NCI-H128 (cell line): ENCODE data around the gene DTWD1.
A peak's percentile ranks its signal among the peaks of the same experiment; 100 is the strongest.
"Not testable (repeated sequence)": the region's sequence is repeated elsewhere in the genome, so short reads cannot be mapped to it uniquely, and the experiment has no call there.

Source experiments
- DNase-seq: peaks from one replicate; lab custom pipeline; 2025; ENCODE audit not compliant: unreplicated experiment; lab: John Stamatoyannopoulos, UW

Gene DTWD1

DNA sequence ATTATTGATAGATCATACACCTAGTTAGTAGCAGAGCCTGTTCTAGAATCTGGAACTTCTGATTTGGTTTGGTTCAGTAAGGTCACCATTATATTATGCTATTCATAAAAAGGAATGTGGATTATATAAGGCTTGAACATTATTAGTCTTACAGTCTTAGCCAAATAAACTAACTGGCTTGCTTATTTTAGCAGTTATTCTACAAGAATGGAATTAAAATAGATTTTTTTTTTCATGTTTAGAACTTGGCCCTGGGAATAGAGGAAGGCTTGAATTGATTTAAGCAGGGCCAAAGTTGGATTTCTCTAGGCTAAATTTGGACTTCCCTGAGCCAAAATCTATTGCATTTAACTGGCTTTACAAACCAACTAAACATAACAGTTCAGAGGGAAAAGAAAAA lies 24.4 kb downstream of the DTWD1 start:
- no peak for DNase-seq

DNA sequence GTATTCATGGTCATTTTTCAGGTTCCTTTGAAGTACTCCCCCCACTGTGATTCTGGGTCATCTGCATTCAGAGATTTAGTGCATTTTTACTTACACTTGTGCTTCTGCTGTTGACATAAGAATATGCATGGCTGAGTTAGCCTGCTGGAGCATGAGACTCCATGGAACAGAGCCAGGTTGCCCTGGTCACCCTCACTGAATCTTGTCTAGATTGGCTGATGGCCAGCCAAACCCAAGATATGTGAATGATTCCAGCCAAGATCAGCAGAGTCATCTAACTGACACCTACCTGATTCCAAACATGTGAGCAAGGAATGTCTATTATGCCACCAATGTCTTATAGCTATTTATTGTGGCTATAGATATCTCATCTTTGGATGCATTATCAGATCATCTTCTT lies 25.1 kb downstream of the DTWD1 start:
- DNase-seq: peak; percentile 44

DNA sequence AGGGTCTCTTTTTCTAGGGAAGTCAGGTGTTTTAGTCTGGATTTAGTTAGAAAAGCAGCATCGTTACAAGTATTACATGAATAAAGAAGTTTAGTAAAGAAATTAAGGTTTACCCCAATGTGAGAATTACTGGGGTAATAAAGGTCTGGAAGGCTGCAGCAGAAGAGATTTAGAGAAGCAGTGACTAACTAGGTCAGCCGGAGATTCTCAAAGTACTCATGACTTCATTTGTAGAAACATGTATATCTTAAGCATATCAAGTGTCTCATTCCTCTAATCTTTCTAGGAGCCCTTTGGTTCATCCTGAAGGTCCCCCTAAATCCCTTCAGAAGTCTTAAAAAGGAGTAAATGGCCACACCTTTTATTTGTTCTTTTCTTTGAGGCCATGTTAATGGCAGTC lies 26.0 kb downstream of the DTWD1 start:
- no peak for DNase-seq

DNA sequence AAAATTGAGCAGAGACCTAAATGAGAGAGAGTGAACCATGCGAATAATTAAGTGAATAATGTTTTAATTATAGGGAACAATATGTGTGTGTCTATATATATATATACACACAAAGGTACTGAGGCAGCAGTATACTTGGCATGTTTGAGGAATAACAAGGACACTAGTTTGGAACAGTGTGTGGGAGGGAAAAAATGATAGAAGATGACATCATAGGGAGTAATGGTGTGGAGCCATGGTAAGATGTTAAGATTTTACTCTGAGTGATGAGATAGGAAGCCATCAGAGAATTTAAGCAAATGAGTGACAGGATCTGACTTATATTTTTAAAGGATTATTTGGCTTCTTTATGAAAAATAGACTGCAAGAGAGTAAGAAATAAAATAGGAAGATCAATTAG lies 29.1 kb downstream of the DTWD1 start:
- no peak for DNase-seq

DNA sequence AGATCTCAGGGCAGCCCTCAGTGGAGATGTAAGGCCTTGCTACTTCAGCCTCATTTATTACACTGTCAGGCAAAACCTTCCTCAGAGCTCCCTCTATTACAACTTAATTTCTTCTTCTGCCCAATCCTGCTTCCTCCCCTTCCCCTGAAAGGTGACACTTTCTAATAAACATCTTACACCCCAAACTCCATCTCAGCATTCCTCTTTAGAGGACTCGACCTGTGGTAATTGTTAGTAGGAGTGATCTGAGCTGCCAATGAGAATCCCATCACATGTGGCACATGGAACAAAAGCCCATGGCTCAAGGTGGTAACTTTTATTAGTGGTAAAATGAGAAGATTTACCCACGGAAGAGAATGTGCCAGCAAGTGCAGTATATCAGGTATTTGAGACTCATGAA lies 29.8 kb downstream of the DTWD1 start:
- no peak for DNase-seq

DNA sequence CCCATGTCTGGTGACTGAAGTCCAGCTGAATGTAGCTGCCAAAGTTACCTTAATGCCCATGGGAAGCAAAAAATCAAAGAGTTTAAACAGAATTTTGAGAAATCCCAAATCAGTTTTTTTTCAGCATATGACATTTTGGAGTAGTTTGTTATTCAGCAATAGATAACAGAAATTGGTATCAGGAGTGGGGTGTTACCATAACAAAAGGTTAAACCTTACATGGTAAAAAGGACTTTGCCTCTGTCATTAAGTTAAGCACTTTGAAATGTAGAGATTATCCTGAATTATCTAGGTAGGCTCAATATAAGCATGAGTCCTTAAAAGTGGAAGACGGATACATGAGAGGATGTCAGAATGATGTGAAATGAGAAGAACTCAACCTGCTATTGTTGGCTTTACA lies 32.1 kb downstream of the DTWD1 start:
- DNase-seq: no peak

DNA sequence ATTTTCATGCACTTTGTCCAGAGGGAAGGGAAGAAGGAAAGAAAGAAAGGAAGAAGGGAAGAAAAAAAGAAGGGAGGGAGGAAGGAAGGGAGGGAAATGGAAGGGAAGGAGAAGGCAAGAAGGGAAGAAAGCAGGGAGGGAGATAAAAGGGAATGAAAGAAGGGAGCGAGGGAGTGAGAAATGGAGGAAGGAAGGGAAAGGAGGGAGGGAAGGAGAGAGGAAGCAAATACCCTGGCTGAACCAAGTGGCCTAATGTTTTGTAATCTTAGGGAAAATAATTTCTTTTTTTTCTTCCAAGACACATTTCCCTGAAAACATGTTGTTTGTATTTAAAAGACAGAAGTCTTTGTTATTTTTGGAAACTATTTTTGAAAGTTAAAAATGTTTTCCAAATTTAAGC lies 35.9 kb downstream of the DTWD1 start:
- DNase-seq: no peak

DNA sequence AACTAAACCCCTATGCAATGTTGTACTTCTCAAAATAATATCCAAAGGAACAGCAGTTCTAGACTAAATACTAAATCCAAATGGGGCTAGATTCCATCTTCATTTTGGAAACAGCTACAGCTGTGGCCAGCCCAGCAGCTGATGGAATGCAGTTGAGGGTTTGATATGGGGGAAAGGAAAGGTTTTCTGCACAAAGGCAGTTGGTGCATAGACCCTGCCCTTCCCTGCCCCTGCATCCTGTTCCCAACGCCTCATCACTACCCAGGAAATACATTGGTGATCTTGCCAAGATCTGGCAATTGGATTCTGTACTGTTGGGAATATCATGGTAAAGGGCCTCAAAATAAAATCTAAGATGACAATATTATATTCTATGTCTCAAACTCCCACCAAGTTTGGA lies 43.9 kb downstream of the DTWD1 start:
- no peak for DNase-seq

DNA sequence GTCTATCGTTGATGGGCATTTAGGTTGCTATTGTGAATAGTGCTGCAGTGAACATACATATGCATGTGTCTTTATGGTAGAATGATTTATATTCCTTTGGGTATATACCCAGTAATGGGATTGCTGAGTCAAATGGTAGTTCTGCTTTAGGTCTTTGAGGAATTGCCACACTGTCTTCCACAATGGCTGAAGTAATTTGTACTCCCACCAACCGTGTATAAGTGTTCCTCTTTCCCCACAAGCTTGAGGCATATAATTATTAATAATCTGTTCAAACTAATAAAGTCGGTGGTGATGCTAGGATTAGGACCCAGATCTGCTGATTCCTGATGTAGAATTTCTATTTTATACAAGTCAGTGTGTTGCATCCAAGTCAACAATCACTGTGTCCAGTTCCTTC lies 45.6 kb downstream of the DTWD1 start:
- DNase-seq: not testable (repeated sequence)

DNA sequence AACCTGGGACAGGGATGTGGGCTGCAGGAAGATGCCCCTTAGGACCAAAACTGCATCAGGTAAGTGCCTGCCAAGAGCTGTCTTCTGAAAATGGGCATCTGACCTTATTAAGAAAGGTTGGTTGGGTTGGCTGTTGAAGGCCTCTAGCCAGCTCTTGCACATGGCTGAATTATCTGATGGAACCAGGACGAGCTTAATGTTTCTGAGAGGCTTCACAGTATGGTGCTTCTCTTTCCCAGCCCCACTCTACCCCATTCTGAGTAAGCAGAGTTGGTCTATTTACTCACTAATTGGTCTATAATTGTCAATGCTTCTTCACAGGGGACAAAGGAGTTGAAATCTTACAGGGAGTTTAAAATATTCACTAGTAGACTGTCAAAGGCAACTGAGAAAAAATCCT lies 48.4 kb downstream of the DTWD1 start:
- DNase-seq: no peak

DNA sequence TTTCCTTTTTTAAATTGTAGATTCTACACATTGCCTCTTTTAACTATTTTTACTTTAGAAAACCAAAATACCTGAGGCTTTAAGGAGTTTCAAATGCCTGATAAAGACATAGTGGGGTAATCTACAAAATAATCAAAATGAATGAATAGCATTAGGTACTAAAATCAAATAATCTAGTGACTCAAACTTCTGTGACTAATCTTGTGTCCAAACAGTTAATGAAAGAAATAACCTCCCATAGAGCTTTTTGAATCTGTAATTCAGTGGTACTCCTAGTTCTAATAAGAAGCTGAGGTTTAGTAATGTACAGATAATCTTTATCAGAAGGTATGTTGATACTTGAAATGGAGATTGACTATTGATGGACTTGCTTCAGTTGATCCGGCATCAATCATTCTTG lies 53.0 kb downstream of the DTWD1 start:
- DNase-seq: no peak

DNA sequence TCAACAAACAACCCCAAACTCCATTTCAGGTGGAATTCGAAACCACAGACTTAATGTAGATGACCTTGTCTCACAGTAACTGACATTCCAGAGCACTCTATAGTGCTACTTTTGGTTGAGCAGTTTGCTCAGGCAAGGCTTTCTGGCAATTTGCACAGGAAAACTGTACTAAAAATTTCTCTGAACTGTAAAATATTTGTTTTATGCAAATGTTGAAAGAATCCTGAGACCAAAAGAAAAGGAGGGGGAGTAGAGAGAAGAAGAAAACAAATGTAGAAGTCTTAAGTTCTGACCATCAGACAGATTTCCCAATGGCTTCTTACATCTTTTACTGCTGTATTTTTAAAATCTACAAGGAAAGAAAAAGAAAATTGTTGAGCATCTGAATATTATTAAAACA lies 53.5 kb downstream of the DTWD1 start:
- DNase-seq: no peak

DNA sequence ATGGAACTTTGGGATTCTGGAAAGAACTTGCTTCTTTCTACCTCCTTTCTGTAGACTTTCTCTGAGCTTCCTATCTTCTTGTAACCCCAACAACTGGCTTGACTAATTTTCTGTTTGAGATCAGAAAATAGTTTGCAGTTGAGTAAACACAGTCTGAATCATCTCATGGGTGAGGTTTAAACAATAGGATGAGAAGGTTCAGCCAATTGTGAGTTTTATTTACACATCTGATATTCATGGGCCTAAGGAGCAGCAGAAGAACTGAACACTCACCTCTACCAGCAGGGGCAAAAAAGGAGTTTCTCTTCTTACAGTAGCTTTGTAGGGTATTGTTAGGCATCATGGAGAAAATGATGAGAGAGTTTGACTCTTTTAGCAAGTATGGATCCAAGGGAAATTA lies 54.2 kb downstream of the DTWD1 start:
- no peak for DNase-seq

DNA sequence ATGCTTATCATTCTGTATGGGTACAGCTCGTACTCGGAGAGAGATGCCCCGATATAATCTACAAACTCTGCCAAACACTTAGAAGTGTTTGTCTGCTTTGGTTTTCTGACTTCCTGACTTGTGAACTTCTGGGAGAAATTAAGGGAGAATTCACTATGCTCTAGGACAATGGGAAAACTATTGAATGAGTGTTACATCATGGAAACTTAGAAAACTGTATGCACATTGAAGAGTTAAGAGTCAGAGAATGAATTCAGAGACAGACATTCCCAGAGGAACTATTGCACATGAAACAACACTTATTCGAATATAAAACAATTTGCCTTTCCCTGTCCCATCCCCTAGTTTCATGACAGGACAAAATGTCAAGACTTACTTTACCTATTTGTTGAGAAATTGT lies 57.8 kb downstream of the DTWD1 start:
- no peak for DNase-seq

DNA sequence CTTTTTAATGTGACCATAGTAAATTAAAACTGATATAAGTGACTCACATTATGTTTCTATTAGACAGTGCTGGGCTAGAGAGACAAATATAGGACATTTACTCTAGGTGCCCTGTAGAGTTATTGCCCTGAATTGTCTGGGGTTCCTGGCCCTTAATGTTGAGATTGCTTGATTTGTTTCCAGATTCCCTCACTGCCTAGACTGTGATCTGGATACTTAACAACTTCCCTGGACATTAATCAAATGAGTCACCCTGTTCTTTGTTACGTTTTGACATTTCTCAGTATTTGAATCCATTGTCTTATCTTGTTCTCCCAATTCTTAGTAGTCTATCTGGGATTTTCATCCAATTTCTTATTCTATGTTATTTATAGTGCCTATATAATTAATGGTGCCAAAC lies 65.8 kb downstream of the DTWD1 start:
- DNase-seq: no peak

DNA sequence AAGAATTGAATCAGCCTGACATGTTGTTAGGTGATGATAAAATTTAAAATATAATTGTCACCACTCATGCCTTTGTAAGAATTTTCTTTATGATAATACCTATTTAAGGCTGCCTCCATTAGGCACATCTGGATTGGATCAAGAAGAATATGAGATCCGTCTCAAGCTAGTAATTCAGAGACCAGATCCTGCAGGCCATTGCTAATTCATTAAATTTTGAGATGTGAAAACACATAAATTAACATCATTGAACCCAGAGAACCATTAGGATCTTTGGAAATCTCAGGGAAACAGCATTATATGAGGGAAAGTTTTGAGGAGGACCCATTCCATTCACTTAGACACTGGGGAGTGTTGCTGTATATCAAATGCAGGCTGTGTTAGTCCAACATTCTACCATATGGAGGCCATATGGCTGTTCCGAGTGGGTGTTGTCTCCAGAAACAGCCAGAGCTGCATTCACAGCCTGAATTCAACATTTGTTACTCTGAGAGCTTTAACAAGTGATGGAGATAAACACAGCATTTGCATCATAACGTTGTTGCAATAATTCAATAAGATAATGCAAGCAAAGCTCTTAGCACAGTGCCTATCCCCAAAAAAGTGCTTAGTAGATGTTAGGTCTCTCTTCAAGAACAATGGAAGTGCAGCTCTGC lies 67.4 kb downstream of the DTWD1 start:
- DNase-seq: no peak

DNA sequence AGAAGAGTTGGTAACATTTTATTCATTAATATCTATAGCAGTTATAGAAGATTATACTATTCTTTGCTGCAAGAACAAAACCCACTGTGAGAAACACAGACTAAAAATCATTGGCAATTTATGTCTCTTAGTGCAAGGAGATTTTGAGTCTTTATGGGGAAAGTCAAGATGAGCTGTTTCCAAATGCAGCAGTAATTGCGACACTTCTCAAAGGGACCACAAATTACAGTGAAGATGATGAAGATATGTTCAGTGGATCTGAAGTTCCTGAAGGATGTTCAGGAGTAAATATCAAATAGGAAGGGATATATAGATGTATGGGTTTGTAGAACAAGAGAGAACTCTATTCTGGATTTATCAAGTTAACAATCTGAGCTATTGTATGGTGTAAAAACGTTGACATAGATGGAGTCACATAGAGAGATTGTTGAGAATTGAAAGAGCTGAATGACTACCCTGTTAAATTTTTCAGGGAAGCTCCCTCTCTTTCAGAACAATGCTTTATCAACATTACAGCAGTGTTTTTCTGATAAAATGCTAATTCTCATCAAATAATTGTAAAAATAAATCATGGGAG lies 71.8 kb downstream of the DTWD1 start:
- no peak for DNase-seq

DNA sequence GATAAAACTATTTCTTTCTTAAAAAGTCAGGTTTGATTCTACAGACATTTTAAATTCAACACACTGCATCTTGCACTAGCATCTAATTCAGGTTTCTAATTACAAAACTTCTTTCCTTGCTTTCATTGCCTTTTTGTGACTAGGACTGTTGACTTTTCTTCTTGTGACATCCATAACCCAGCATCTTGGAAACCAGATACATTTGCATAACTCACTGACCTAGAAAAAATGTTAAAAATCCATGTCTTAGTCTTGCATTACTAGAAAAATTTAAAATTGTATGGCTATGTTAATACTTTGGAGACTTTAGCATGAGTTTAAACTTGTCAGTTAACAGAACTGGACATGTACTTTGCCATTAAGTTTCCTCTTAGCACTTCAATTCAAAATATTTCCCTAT lies 72.7 kb downstream of the DTWD1 start:
- DNase-seq: no peak

DNA sequence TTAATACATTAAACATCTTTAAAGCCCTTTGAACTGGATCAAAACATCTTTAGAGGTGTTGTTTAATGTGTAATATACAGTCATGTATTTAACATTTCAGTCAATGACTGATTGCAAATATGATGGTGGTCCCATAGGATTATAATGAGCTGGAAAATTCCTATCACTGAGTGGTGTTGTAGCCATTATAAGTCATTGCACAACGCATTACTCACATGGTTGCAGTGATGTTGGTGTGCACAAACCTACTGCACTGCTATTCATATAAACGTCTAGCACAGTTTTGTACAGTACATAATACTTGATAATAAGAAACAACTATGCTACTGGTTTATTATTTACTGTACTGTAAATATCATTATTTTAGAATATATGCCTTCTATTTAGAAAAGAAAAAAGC lies 75.6 kb downstream of the DTWD1 start:
- no peak for DNase-seq

DNA sequence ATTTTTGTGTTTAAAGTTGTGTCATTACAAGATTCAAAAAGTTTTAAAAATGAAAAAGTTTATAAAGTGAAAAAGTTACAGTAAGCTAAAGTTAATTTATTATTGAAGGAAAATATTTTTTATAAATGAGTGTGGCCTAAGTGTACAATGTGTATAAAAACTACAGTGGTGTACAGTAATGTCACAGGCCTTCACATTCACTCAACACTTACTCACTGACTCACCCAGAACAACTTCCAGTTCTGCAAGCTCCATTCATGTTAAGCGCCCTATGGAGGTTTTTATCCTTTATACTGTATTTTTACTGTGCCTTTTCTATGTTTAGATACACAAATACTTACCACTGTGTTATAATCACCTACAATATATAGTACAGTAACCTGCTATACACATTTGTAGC lies 76.3 kb downstream of the DTWD1 start:
- no peak for DNase-seq

DNA sequence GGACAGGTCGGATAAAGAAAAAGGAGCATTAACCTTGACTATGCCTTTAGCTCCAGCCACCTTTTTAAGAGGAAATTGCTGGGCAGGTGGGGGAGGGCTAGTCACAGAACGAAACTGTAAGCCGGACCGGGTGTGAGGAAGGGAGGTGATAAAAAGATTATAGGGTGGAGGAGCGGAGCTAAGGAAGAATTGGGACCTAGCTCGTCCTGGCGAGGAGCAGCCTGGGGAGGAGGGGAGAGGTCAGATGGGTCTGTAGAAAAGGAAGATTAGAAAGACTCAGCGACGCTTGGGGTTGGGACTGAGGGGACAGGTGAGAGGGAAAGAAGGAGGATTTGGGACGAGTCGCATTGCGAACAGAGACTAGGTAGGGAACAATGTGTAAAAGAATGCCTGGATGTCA lies 82.1 kb downstream of the DTWD1 start:
- not testable (repeated sequence) for DNase-seq
